B cell (primary cell): ENCODE data around the gene NRP1.

Source experiments
- EZH2 ChIP-seq: IDR thresholded peaks from 2 replicates; pipeline ENCODE4 v1.6.1; 2012; ENCODE audit warnings: borderline replicate concordance, low read depth, mild to moderate bottlenecking, moderate library complexity, low read length; ENCODE audit not compliant: insufficient read depth, poor library complexity, severe bottlenecking
- TF ChIP-seq, protein P1 (sequence below): fragments of 200-600 bp; IDR thresholded peaks from one replicate; pipeline ENCODE4 v1.8.0; 2022; ENCODE audit warnings: antibody characterized with exemption, mild to moderate bottlenecking

DNA sequence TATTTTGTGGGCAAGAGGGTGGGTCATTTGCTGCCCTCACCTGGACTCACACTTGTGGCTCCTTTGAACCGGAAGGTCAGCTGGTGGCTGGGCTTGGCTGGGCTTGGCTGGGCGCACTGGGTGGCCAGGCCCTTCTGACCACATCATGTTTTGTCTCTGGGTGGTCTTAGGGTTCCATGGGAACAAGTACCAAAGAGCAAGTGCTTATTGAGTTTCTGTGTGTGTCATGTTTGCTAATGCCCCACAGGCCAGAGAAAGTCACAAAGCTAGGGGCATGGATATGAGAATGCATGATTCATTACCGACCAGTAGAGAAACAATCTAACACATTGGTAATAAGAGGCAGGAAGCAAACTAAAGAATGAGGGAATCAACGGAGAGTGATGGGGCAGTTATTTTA is 33.6 kb upstream of the NRP1 start:
- TF ChIP-seq, protein P1, sequence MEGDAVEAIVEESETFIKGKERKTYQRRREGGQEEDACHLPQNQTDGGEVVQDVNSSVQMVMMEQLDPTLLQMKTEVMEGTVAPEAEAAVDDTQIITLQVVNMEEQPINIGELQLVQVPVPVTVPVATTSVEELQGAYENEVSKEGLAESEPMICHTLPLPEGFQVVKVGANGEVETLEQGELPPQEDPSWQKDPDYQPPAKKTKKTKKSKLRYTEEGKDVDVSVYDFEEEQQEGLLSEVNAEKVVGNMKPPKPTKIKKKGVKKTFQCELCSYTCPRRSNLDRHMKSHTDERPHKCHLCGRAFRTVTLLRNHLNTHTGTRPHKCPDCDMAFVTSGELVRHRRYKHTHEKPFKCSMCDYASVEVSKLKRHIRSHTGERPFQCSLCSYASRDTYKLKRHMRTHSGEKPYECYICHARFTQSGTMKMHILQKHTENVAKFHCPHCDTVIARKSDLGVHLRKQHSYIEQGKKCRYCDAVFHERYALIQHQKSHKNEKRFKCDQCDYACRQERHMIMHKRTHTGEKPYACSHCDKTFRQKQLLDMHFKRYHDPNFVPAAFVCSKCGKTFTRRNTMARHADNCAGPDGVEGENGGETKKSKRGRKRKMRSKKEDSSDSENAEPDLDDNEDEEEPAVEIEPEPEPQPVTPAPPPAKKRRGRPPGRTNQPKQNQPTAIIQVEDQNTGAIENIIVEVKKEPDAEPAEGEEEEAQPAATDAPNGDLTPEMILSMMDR, result no peak
- TF ChIP-seq EZH2, result no peak
